Measurements from ENCODE around the gene PPP3CA.

The PPP3CA gene

GRCh38 chr4:101081695-101082369, 265.5 kb downstream of the PPP3CA start:
- H3K36me3 ChIP-seq (ENCODE audit: insufficient read depth) = no peaks in the 10 kb centered on the region
- H3K79me2 ChIP-seq (ENCODE audit: insufficient read depth, low read depth) = no peaks in the 10 kb centered on the region
- no peak for TF ChIP-seq CTCF (conservative IDR thresholded peaks at IDR 0.05; ENCODE audit: low read depth, low read length)
- no peak overlapping the region for H2AFZ ChIP-seq (ENCODE audit: low read depth)
- no peaks in the 10 kb centered on the region for H3K27me3 ChIP-seq (ENCODE audit: insufficient read depth, low read depth)
- no peak overlapping the region for H3K9ac ChIP-seq
- H3K4me3 ChIP-seq (IDR thresholded peaks at IDR 0.05; ENCODE audit: insufficient read depth, low read depth, low read length) = no peak overlapping the region
- H4K20me1 ChIP-seq (ENCODE audit: insufficient read depth) = no peaks in the 10 kb centered on the region
- H3K4me2 ChIP-seq = no peak overlapping the region
- H3K27ac ChIP-seq = no peak overlapping the region
- peaks cover 4% of the 10 kb centered on the region for H3K4me1 ChIP-seq (ENCODE audit: low read depth, poor library complexity, severe bottlenecking)

- no peak overlapping the region for H3K27ac ChIP-seq
- H2AFZ ChIP-seq (ENCODE audit: low read depth) = no peak overlapping the region
- no peaks in the 10 kb centered on the region for H3K27me3 ChIP-seq (ENCODE audit: insufficient read depth, low read depth)
- peaks cover 4% of the 10 kb centered on the region for H3K4me1 ChIP-seq (ENCODE audit: low read depth, poor library complexity, severe bottlenecking)
- no peaks in the 10 kb centered on the region for H3K79me2 ChIP-seq (ENCODE audit: insufficient read depth, low read depth)
- H3K36me3 ChIP-seq (ENCODE audit: insufficient read depth) = no peaks in the 10 kb centered on the region
- no peak overlapping the region for H3K9ac ChIP-seq
- H3K4me2 ChIP-seq = no peak overlapping the region
- H4K20me1 ChIP-seq (ENCODE audit: insufficient read depth) = no peaks in the 10 kb centered on the region
- no peak for TF ChIP-seq CTCF (conservative IDR thresholded peaks at IDR 0.05; ENCODE audit: low read depth, low read length)
- H3K4me3 ChIP-seq (IDR thresholded peaks at IDR 0.05; ENCODE audit: insufficient read depth, low read depth, low read length) = no peak overlapping the region
These were observed 266.2 kb downstream of the PPP3CA start for GRCh38 chr4:101081166-101081565.

- no peak overlapping the region for H3K27ac ChIP-seq
- no peaks in the 10 kb centered on the region for H3K27me3 ChIP-seq (ENCODE audit: insufficient read depth, low read depth)
- no peak for TF ChIP-seq CTCF (conservative IDR thresholded peaks at IDR 0.05; ENCODE audit: low read depth, low read length)
These were observed 268.4 kb downstream of the PPP3CA start for GRCh38 chr4:101078950-101079349.

GRCh38 chr4:101076032-101076431, 271.3 kb downstream of the PPP3CA start:
- no peak for TF ChIP-seq CTCF (conservative IDR thresholded peaks at IDR 0.05; ENCODE audit: low read depth, low read length)
- Histone ChIP-seq H3K4me2 (no peak overlapping the region), H4K20me1 (ENCODE audit: insufficient read depth) (no peaks in the 10 kb centered on the region), H3K4me3 (IDR thresholded peaks at IDR 0.05; ENCODE audit: insufficient read depth, low read depth, low read length) (no peak overlapping the region), H3K9ac (no peak overlapping the region), H3K27me3 (ENCODE audit: insufficient read depth, low read depth) (no peaks in the 10 kb centered on the region), H3K79me2 (ENCODE audit: insufficient read depth, low read depth) (no peaks in the 10 kb centered on the region), H3K27ac (no peak overlapping the region), H3K4me1 (ENCODE audit: low read depth, poor library complexity, severe bottlenecking) (no peaks in the 10 kb centered on the region), H3K36me3 (ENCODE audit: insufficient read depth) (no peaks in the 10 kb centered on the region), H2AFZ (ENCODE audit: low read depth) (no peak overlapping the region)

More at GRCh38 chr4:101078950-101079349, 268.4 kb downstream of the PPP3CA start:
- Histone ChIP-seq H4K20me1 (ENCODE audit: insufficient read depth) (no peaks in the 10 kb centered on the region), H3K4me2 (no peak overlapping the region), H2AFZ (ENCODE audit: low read depth) (no peak overlapping the region), H3K4me1 (ENCODE audit: low read depth, poor library complexity, severe bottlenecking) (no peaks in the 10 kb centered on the region), H3K79me2 (ENCODE audit: insufficient read depth, low read depth) (no peaks in the 10 kb centered on the region), H3K9ac (no peak overlapping the region), H3K4me3 (IDR thresholded peaks at IDR 0.05; ENCODE audit: insufficient read depth, low read depth, low read length) (no peak overlapping the region), H3K36me3 (ENCODE audit: insufficient read depth) (no peaks in the 10 kb centered on the region)

Measured in KMS-11 (cell line).